HUDEP-2 (cell line): Measurements from ENCODE around the gene BST1.

Source experiments
- DNase-seq, 76 experiments: peaks; one replicate each; lab custom pipeline; 2025; ENCODE audit not compliant: unreplicated experiment in 76 of 76; lab: John Stamatoyannopoulos, UW

The BST1 gene

GRCh38 chr4:15776871-15777648, 74.2 kb downstream of the BST1 start:
- DNase-seq, result no peak

GRCh38 chr4:15777697-15778288, 74.9 kb downstream of the BST1 start:
- DNase-seq, result no peak

DNA sequence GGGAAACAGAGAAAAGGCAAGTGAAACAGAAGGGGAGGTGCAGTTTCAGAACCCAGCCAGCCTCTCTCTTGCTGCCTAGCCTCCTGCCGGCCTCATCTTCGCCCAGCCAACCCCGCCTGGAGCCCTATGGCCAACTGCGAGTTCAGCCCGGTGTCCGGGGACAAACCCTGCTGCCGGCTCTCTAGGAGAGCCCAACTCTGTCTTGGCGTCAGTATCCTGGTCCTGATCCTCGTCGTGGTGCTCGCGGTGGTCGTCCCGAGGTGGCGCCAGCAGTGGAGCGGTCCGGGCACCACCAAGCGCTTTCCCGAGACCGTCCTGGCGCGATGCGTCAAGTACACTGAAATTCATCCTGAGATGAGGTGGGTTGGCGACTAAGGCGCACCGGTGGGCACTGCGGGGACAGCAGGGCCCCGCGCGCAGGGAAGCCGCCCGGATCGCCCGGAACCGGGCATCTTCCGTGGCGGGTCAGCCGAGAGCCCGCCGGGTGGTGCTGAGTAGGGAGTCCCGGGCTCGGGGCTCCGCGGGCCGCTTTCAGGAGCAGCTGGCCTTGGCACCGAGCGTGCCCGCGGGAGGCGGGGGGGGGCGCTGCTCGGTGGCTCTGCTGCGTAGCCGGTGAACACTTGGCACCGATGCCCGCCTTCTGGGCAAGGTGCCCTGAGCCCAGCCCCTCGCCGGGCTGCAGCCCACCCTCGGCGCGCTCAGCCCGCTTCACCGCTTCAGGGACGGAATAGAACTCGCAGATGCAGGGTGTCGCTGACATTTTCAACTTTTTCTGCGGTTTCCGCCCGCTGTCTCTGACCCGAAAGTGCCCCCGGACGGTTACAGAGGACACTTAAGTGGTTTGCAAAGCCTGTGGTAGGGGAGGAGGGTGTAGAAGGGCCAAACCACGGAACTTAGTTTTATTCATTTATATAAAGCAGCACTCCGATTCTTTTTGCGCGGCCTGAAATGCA, 75.7 kb downstream of the BST1 start, which contains the start of gene CD38:
CD38 (plus strand) TSS at position 40 of the 953 bp plus-strand sequence; CDS start at position 127, 87 bp downstream.
- no peak for DNase-seq

DNA sequence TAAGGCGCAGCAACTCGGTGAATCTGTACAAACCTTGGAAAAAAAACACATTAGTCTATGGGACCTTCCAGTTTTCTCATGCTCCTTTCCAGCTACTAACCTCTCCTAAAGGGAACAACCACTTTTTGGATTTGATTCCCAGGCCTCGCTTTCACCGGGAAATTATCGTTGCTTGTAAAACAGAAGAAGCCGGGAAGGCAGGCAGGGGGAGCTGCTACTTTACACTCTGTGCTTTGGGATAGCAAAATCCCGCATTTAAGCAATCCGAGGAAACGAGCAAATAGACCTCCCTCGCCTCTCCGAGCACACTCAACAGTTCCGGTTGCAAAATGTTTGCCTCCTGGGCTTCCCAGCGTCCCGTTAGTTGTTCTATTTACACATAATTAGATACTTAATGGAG, 76.4 kb downstream of the BST1 start:
- no peak for DNase-seq

DNA sequence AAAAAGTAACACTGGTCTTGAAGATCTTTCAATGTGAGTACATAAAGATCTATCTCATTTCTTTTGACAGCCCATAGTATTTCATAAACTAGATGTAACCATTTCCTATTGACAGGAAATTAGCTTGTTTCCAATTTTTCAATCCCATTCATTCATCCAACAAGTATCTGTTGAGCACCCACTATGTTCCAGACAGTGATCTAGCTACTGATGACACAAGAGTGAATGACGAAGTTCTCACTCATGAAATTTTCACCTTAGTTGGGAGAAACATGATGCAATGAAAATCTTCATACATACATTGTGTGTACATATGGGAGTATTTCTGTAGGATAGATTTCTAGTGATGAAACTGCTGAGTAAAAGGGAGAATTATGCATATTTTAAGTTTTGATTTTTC, 76.9 kb downstream of the BST1 start:
- DNase-seq, result no peak

DNA sequence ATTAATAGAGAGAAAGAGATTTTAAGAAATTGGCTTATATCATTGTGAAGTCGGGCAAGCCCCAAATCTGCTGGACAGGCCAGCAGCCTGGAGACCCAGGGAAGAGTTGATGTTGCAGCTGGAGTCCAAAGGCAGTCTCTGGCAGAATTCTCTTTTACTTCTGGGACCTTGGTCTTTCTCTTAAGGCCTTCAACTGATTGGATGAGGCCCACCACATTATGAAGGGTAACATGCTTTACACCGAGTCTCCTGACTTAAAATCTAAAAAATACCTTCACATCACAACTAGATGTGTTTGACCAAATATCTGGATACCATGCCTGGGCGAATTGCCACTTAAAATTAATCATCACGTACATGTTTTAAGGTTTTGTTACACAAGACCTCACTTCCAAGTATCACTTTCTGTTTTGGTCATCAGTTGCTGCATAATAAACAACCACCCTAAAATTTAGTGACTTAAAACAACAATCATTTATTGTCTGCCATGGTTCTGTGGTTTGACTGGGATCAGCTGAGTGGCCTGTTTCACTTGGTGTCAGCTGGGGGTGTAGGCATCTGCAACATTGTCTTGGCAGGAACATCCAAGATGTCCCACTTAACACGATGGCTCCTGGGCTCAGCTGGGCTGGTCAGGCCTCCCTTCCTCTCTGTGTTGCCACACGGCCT, 78.7 kb downstream of the BST1 start:
- no peak for DNase-seq
